Lung (tissue), 12 donors: ENCODE results near the gene DIS3. TPM values are rescaled to one million over a fixed set of nuclear protein-coding genes. Genes with fewer than 3 reads are reported as not detected.
A peak's percentile ranks its signal among the peaks of the same experiment; 100 is the strongest.

Experiments used
- ATAC-seq: fragments of 200-7000 bp; cut with Tn5 transposase; one replicate; pipeline ENCODE4 v1.9.1; 2020; ENCODE audit warnings: moderate number of reproducible peaks; ENCODE audit not compliant: insufficient read depth, low FRiP score
- DNase-seq, 3 donors: peaks; one replicate each; pipeline ENCODE4 v3.0.0-alpha.2; 2013 to 2017
- H3K27ac ChIP-seq, 2 donors: one replicate each; pipeline ENCODE4 v1.5.1; 2013; ENCODE audit warnings: mild to moderate bottlenecking in 2 of 2, moderate library complexity in 2 of 2, control low read depth in 1 of 2, inconsistent platforms in 1 of 2, low read depth in 1 of 2, low read length in 1 of 2
- H3K27me3 ChIP-seq, 3 donors: one replicate each; pipeline ENCODE4 v1.5.1; 2013; ENCODE audit warnings: low read length in 2 of 3; ENCODE audit not compliant: control insufficient read depth in 3 of 3, insufficient read depth in 3 of 3
- H3K36me3 ChIP-seq, 4 donors: one replicate each; pipeline ENCODE4 v1.5.1; 2013; ENCODE audit warnings: low read length in 4 of 4, mild to moderate bottlenecking in 1 of 4, moderate library complexity in 1 of 4; ENCODE audit not compliant: control insufficient read depth in 4 of 4, insufficient read depth in 4 of 4
- H3K4me1 ChIP-seq, 5 donors: one replicate each; pipeline ENCODE4 v1.5.1; 2013; ENCODE audit warnings: low read length in 5 of 5, mild to moderate bottlenecking in 2 of 5, moderate library complexity in 1 of 5; ENCODE audit not compliant: control insufficient read depth in 5 of 5, insufficient read depth in 5 of 5
- H3K4me3 ChIP-seq: one replicate; pipeline ENCODE4 v1.5.1; 2013; ENCODE audit warnings: mild to moderate bottlenecking, control low read depth, moderate library complexity
- H3K9ac ChIP-seq, 2 donors: one replicate each; pipeline ENCODE4 v1.5.1; 2013; ENCODE audit warnings: low read length in 2 of 2, control low read depth in 1 of 2; ENCODE audit not compliant: insufficient read depth in 1 of 2
- H3K9me3 ChIP-seq, 4 donors: one replicate each; pipeline ENCODE4 v1.5.1; 2013; ENCODE audit warnings: low read length in 3 of 4, mild to moderate bottlenecking in 1 of 4, moderate library complexity in 1 of 4; ENCODE audit not compliant: control insufficient read depth in 4 of 4, insufficient read depth in 3 of 4
- WGBS, 2 donors: extraction: QIAGEN DNeasy Blood & Tissue Kit; methylation state at CpG; one replicate each; pipeline ENCODE4 v1.1.7; 2013; 5-methylcytosine and 5-hydroxymethylcytosine counted together
- polyA plus RNA-seq, 2 donors: library from polyadenylated mRNA; stranded (reverse); fragments of 200-250 nt; gene quantifications; one replicate each; pipeline ENCODE4 v1.2.1, GENCODE V29; 2013
- total RNA-seq, 2 donors: library from RNA; depleted of rRNA in 1 of 2; stranded (reverse); fragments of >200 nt in 1 of 2; gene quantifications; one replicate each; pipeline ENCODE4 v1.2.1, GENCODE V29; 2014 to 2021
- TF ChIP-seq, protein P1 (sequence below): IDR thresholded peaks from 2 replicates; pipeline ENCODE4 v1.5.1; 2012; ENCODE audit warnings: mild to moderate bottlenecking; ENCODE audit errors: control extremely low read depth, extremely low read depth
- donor health status: control.
- donor health status: control.
- donor health status: Bipolar disorder and iron deficiency.
- donor health status: healthy.
- donor health status: DM: yes; HTN: yes; CAD: no.

The DIS3 gene
- total and polyA plus RNA-seq, 4 donors: 11.2 to 40.4 (median 22.2) TPM

DNA sequence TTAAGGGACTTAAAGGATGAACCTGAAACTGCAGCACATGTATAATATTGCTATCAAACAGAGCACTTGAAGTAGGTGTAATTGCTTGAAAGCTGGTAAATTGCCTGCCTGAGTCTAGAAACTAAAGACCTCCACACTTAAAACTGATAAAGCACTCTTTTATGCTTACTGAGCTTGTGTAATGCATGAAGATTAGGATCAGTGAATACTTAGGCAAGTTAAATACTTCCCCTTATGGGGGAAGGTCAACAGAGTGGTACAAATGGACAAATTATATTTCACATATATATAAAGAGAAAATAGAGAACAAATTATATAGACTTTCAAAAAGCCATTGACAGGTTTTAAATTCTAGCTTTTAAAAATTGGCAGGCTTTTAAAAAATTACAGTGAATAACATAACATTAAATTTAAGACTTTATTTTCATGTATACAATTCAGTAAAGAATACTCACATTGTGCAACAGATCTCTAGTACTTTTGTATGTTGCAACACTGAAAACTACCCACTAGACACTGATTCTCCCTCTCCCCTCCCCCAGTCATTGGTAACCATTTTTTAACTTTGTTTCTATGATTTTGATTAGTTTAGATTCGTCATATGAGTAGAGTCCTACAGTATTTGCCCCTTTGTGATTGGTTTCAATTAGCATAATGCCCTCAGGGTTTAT lies 24.1 kb upstream of the DIS3 start:
- no peaks in the 10 kb centered on the region for H3K27me3 ChIP-seq
- no peak overlapping the region for H3K27ac ChIP-seq
- no peak overlapping the region for H3K4me3 ChIP-seq
- H3K4me1 ChIP-seq: no peaks in the 10 kb centered on the region
- TF ChIP-seq, protein P1, sequence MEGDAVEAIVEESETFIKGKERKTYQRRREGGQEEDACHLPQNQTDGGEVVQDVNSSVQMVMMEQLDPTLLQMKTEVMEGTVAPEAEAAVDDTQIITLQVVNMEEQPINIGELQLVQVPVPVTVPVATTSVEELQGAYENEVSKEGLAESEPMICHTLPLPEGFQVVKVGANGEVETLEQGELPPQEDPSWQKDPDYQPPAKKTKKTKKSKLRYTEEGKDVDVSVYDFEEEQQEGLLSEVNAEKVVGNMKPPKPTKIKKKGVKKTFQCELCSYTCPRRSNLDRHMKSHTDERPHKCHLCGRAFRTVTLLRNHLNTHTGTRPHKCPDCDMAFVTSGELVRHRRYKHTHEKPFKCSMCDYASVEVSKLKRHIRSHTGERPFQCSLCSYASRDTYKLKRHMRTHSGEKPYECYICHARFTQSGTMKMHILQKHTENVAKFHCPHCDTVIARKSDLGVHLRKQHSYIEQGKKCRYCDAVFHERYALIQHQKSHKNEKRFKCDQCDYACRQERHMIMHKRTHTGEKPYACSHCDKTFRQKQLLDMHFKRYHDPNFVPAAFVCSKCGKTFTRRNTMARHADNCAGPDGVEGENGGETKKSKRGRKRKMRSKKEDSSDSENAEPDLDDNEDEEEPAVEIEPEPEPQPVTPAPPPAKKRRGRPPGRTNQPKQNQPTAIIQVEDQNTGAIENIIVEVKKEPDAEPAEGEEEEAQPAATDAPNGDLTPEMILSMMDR: no peak
- WGBS, 2 donors: 94 to 95% methylated on average over 1 of the region's 1 CpG
- H3K9me3 ChIP-seq: no peaks in the 10 kb centered on the region
- ATAC-seq (no peak), DNase-seq (peak in 1 of 3 donors; percentile 23)
- H3K36me3 ChIP-seq: peaks cover 3 to 15% (median 5%) of the 10 kb centered on the region in 4 donors
- no peak overlapping the region for H3K9ac ChIP-seq

DNA sequence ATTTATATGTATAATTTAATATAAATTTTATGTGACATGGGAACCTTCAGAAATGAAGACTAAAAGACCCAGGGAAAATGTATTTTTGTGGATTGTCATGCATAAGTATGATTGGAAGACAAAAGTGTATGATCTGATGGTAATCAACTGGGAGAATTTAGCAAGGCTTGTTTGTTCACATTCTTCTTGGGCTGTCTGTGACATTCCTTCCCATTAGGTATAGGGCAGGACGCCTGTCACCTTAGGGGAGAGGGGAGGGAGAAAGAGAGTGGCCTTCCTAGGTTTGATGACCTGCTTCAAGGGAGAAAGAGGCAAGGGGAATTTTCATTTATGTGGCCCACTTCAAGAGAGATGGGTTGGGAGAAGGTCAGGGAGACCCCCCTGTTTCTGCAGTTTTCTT lies 22.6 kb upstream of the DIS3 start:
- 89 to 94% methylated on average over 1 of the region's 1 CpG for WGBS, 2 donors
- TF ChIP-seq, protein P1: no peak
- no peak overlapping the region for H3K27ac ChIP-seq
- DNase-seq (no peak), ATAC-seq (no peak)
- H3K27me3 ChIP-seq: no peaks in the 10 kb centered on the region
- H3K9me3 ChIP-seq: no peaks in the 10 kb centered on the region
- H3K4me1 ChIP-seq: no peaks in the 10 kb centered on the region
- no peak overlapping the region for H3K4me3 ChIP-seq
- no peak overlapping the region for H3K9ac ChIP-seq
- H3K36me3 ChIP-seq: peaks cover 5 to 20% (median 6%) of the 10 kb centered on the region in 4 donors

DNA sequence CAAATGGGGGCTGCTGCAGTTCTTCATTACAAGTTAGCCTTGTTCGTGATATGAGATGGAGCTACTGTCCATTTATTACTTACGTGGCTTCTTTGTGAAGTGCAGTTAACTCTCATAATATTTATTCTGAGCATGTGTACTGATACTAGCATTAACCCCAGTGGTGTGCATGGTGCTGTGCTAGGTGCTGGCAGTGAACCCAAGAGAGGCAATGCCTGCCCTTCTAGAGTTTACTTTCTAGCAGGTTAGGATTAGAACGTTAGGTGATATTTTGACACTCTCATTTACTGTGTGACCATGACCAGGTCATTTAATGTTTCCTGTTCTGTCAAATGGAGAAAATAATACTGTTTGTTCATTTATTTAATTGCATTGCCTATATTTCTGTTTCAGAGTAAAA lies 17.1 kb upstream of the DIS3 start:
- peaks cover 4 to 17% (median 12%) of the 10 kb centered on the region in 4 donors for H3K36me3 ChIP-seq

More for the DNA sequence above, 17.1 kb upstream of the DIS3 start:
- no peak overlapping the region for H3K9ac ChIP-seq
- H3K27me3 ChIP-seq: no peaks in the 10 kb centered on the region
- ATAC-seq: no peak
- no peak overlapping the region for H3K4me3 ChIP-seq
- H3K4me1 ChIP-seq: no peaks in the 10 kb centered on the region
- no peak for DNase-seq
- TF ChIP-seq, protein P1: no peak
- no peak overlapping the region for H3K27ac ChIP-seq
- no peaks in the 10 kb centered on the region for H3K9me3 ChIP-seq
- 66 to 80% methylated on average over 3 of the region's 3 CpGs for WGBS, 2 donors
